Loucy (cell line): ENCODE measurements around the gene KCTD8.

Experiments used
- H2AFZ ChIP-seq: fragments of 200-600 bp; sonication (generic); 2 replicates; pipeline ENCODE4 v1.6.0; 2016; ENCODE audit warnings: antibody characterized with exemption, mild to moderate bottlenecking, low read length, moderate library complexity
- H3F3A ChIP-seq: fragments of 200-600 bp; 2 replicates; pipeline ENCODE4 v1.6.0; 2016; ENCODE audit warnings: antibody characterized with exemption, low read depth, mild to moderate bottlenecking
- H3K27me3 ChIP-seq: fragments of 200-600 bp; sonication (generic); 2 replicates; pipeline ENCODE4 v1.6.1; 2014; ENCODE audit warnings: low read length, mild to moderate bottlenecking; ENCODE audit not compliant: insufficient read depth, poor library complexity, severe bottlenecking
- H3K36me3 ChIP-seq: fragments of 200-600 bp; sonication (generic); 2 replicates; pipeline ENCODE4 v1.6.1; 2016; ENCODE audit warnings: low read length; ENCODE audit not compliant: insufficient read depth
- H3K4me1 ChIP-seq: fragments of 200-600 bp; sonication (generic); 2 replicates; pipeline ENCODE4 v1.5.1; 2014; ENCODE audit warnings: low read length, mild to moderate bottlenecking; ENCODE audit not compliant: insufficient read depth, poor library complexity, severe bottlenecking
- H3K4me2 ChIP-seq: fragments of 200-600 bp; sonication (generic); 2 replicates; pipeline ENCODE4 v1.6.0; 2014; ENCODE audit warnings: antibody characterized with exemption, low read length, low read depth, mild to moderate bottlenecking; ENCODE audit not compliant: poor library complexity, severe bottlenecking
- H3K4me3 ChIP-seq: fragments of 200-600 bp; sonication (generic); 2 replicates; pipeline ENCODE4 v1.5.1; 2014; ENCODE audit warnings: low read length, mild to moderate bottlenecking, mixed read lengths; ENCODE audit not compliant: poor library complexity, severe bottlenecking
- H3K79me2 ChIP-seq: fragments of 200-600 bp; sonication (generic); 2 replicates; pipeline ENCODE4 v1.6.1; 2014; ENCODE audit warnings: low read length; ENCODE audit not compliant: insufficient read depth
- H3K9ac ChIP-seq: fragments of 200-600 bp; sonication (generic); 2 replicates; pipeline ENCODE4 v1.6.0; 2014; ENCODE audit warnings: mild to moderate bottlenecking, low read depth, low read length, moderate library complexity; ENCODE audit not compliant: poor library complexity, severe bottlenecking
- H3K9me2 ChIP-seq: fragments of 200-600 bp; sonication (generic); replicated peaks from 2 replicates; pipeline ENCODE4 v1.6.1; 2016; ENCODE audit warnings: low read depth, low read length, mixed read lengths
- H3K9me3 ChIP-seq: fragments of 200-600 bp; sonication (generic); 2 replicates; pipeline ENCODE4 v1.6.1; 2014; ENCODE audit warnings: mild to moderate bottlenecking, antibody characterized with exemption, low read length, low read depth; ENCODE audit not compliant: insufficient read depth
- H4K20me1 ChIP-seq: fragments of 200-600 bp; sonication (generic); 2 replicates; pipeline ENCODE4 v1.6.0; 2014; ENCODE audit warnings: antibody characterized with exemption, low read length, mild to moderate bottlenecking; ENCODE audit not compliant: insufficient read depth, poor library complexity, severe bottlenecking
- EZH2phosphoT487 ChIP-seq: fragments of 200-600 bp; IDR thresholded peaks from 2 replicates; pipeline ENCODE4 v1.6.1; 2018; ENCODE audit warnings: antibody characterized with exemption, mild to moderate bottlenecking, moderate library complexity, borderline replicate concordance
- TF ChIP-seq, protein P1 (sequence below): fragments of 200-600 bp; sonication (generic); conservative IDR thresholded peaks from 2 replicates; pipeline ENCODE4 v1.5.1; 2014; ENCODE audit warnings: mild to moderate bottlenecking, antibody characterized with exemption, low read length

Gene KCTD8

DNA sequence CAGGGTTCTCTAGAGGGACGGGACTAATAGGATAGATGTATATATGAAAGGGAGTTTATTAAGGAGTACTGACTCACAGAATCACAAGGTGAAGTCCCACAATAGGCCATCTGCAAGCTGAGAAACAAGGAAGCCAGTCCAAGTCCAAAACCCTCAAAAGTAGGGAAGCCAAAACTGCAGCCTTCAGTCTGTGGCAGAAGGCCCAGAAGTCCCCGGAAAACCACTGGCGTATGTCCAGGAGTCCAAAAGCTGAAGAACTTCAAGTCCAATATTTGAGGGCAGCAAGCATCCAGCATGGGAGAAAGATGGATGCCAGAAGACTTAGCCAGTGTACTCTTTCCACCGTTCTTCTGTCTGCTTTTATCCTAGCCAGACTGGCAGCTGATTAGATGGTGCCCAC lies 227.2 kb downstream of the KCTD8 start:
- no peak overlapping the region for H3K4me3 ChIP-seq
- no peak overlapping the region for H3K9ac ChIP-seq
- no peaks in the 10 kb centered on the region for H4K20me1 ChIP-seq
- no peaks in the 10 kb centered on the region for H3K4me1 ChIP-seq
- no peaks in the 10 kb centered on the region for H3K27me3 ChIP-seq
- H3K4me2 ChIP-seq, result no peak overlapping the region
- no peaks in the 10 kb centered on the region for H3K9me3 ChIP-seq
- H3F3A ChIP-seq, result no peaks in the 10 kb centered on the region
- no peaks in the 10 kb centered on the region for H3K36me3 ChIP-seq
- no peak overlapping the region for H2AFZ ChIP-seq
- no peaks in the 10 kb centered on the region for H3K79me2 ChIP-seq
- no peaks in the 10 kb centered on the region for H3K9me2 ChIP-seq
- TF ChIP-seq EZH2phosphoT487, result no peak
- TF ChIP-seq, protein P1, sequence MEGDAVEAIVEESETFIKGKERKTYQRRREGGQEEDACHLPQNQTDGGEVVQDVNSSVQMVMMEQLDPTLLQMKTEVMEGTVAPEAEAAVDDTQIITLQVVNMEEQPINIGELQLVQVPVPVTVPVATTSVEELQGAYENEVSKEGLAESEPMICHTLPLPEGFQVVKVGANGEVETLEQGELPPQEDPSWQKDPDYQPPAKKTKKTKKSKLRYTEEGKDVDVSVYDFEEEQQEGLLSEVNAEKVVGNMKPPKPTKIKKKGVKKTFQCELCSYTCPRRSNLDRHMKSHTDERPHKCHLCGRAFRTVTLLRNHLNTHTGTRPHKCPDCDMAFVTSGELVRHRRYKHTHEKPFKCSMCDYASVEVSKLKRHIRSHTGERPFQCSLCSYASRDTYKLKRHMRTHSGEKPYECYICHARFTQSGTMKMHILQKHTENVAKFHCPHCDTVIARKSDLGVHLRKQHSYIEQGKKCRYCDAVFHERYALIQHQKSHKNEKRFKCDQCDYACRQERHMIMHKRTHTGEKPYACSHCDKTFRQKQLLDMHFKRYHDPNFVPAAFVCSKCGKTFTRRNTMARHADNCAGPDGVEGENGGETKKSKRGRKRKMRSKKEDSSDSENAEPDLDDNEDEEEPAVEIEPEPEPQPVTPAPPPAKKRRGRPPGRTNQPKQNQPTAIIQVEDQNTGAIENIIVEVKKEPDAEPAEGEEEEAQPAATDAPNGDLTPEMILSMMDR, result no peak

DNA sequence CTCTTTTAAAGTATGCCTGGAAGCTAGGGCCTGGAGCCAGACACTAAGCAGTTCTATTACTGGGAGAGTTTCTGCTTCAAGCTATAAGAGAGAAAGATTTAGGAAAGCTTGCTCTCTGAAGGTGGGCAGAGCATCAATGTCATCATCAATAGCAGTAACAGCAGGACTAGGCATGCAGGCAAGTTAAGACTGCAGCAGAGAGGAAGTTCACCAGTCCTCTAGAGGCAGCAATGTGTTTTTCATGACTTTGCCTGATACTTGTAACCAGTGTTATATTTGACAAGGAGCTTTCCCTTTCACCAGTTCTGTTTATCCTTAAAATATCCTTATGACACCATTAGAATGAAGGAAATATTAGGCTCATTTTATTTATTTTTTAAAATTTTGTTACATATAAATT lies 237.9 kb downstream of the KCTD8 start:
- Histone ChIP-seq H3K9me3 (no peaks in the 10 kb centered on the region), H3K9me2 (no peaks in the 10 kb centered on the region), H3K4me2 (no peak overlapping the region), H3K9ac (no peak overlapping the region), H3F3A (no peaks in the 10 kb centered on the region), H3K4me1 (no peaks in the 10 kb centered on the region), H4K20me1 (no peaks in the 10 kb centered on the region), H3K79me2 (no peaks in the 10 kb centered on the region), H3K27me3 (no peaks in the 10 kb centered on the region), H2AFZ (no peak overlapping the region), H3K36me3 (no peaks in the 10 kb centered on the region), H3K4me3 (no peak overlapping the region)
- TF ChIP-seq EZH2phosphoT487, result no peak
- TF ChIP-seq, protein P1, result no peak

- Histone ChIP-seq H3K9me3 (0 out of 2 replicates have a peak, but pooled peaks cover 2% of the 10 kb centered on the region), H3K36me3 (no peaks in the 10 kb centered on the region), H2AFZ (no peak overlapping the region), H3K9me2 (no peaks in the 10 kb centered on the region), H3K79me2 (no peaks in the 10 kb centered on the region), H3K27me3 (no peaks in the 10 kb centered on the region), H3F3A (no peaks in the 10 kb centered on the region), H3K9ac (no peak overlapping the region), H3K4me1 (no peaks in the 10 kb centered on the region), H3K4me3 (no peak overlapping the region), H4K20me1 (no peaks in the 10 kb centered on the region), H3K4me2 (no peak overlapping the region)
- TF ChIP-seq EZH2phosphoT487, result no peak
- TF ChIP-seq, protein P1, result no peak
These were observed 251.8 kb downstream of the KCTD8 start for GRCh38 chr4:44196796-44197195.
